AG04450 (cell line): Measurements from ENCODE around the gene ADGRV1. TPM values are rescaled to one million over a fixed set of nuclear protein-coding genes. Genes with fewer than 3 reads are reported as not detected.

Experiments
- CTCF ChIA-PET: fragments of 300-600, 350-600 bp; formaldehyde crosslinking; extraction: SDS; loops from one replicate; lab custom pipeline; 2022; ENCODE audit warnings: antibody characterized with exemption, inconsistent platforms; lab: Charles Lee
- POLR2A ChIA-PET: fragments of 350-600 bp; formaldehyde crosslinking; extraction: SDS; loops from one replicate; lab custom pipeline; 2021; ENCODE audit warnings: antibody characterized with exemption, inconsistent platforms; lab: Yijun Ruan, JAX
- DNase-seq: peaks from one replicate; pipeline ENCODE4 v3.0.0-alpha.2; 2011; ENCODE audit warnings: low read depth, low spot score
- H3K27ac ChIP-seq: one replicate; pipeline ENCODE4 v1.5.1; 2012; ENCODE audit warnings: low read depth, low read length, control low read depth
- H3K27me3 ChIP-seq: one replicate; pipeline ENCODE4 v1.6.0; 2012; ENCODE audit warnings: low read length; ENCODE audit not compliant: control insufficient read depth, insufficient read depth
- H3K4me3 ChIP-seq: 2 replicates; pipeline ENCODE4 v1.5.1; 2011; ENCODE audit warnings: mild to moderate bottlenecking, low read depth, low read length, control low read depth
- H3K9me3 ChIP-seq: 2 replicates; pipeline ENCODE4 v1.5.1; 2012; ENCODE audit warnings: low read length; ENCODE audit not compliant: control insufficient read depth, insufficient read depth
- polyA plus RNA-seq: library from polyadenylated mRNA; depleted of rRNA; stranded (reverse); fragments of >200 nt; gene quantifications from 2 replicates; pipeline ENCODE4 v1.2.3, GENCODE V29; 2011
- TF ChIP-seq, protein P1 (sequence below): IDR thresholded peaks from 2 replicates; pipeline ENCODE4 v1.5.1; 2011; ENCODE audit warnings: low read depth, low read length, control low read depth, inconsistent platforms

The ADGRV1 gene
- polyA plus RNA-seq, 1 experiment, result 0.06 TPM

DNA sequence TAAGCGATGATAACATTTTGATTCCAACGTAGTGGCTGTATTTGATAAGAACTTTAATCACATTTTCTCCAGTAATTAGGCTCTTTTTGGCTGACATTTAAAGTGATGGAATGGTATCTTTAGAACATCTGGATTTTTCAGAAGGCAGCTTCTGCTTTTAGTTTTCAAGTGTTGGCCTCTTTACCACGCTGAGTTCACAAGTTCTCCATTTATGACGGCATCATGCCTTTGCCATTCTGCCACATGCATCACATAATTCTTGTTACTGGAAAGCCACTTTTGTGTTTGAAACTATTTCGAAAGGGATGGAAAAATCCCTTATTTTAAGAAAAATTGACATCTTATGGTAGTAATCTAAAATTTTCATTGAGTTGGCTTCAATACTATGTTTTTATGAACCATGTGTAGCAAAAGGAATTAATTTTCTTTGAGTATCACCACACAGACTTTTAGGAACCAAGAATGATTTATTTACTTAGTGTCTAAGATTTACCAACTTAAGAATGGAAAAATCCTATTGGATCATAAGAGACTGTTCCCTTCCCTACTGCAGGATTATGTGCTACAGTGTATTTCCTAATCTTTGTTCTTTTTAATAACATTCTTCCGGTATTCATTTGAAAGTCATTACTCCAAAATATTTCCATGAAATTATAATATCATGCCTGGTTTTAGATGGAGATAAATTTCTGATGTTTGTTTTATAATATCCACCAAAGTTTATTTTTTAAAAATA, 344.2 kb downstream of the ADGRV1 start:
- ChIA-PET CTCF (no interaction called here), POLR2A (no interaction called here)
- DNase-seq, result no peak

DNA sequence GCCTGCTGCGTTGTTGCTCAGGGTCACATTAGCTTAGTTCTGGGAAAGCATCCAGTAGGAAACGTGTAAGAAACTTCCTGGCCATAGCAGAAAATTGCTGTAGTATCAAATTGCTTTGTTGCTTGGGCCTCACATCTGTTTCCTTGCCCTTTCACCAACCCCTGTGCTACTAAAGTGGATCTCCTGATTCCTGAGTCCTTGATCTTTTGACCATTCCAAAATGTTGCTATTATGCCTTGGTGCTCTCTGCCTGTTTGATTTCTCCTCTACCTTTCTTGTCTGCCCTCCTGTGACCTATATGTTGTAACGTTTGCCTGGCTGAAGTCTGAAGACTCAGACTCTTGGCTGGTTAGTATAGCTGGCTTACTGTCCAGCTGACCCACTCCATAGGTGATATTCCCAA, 350.5 kb downstream of the ADGRV1 start:
- POLR2A ChIA-PET, result no interaction called here
- H3K9me3 ChIP-seq, result no peaks in the 10 kb centered on the region
- H3K27me3 ChIP-seq, result no peaks in the 10 kb centered on the region
- DNase-seq, result peak; percentile 6
- H3K27ac ChIP-seq, result no peak overlapping the region
- TF ChIP-seq, protein P1, sequence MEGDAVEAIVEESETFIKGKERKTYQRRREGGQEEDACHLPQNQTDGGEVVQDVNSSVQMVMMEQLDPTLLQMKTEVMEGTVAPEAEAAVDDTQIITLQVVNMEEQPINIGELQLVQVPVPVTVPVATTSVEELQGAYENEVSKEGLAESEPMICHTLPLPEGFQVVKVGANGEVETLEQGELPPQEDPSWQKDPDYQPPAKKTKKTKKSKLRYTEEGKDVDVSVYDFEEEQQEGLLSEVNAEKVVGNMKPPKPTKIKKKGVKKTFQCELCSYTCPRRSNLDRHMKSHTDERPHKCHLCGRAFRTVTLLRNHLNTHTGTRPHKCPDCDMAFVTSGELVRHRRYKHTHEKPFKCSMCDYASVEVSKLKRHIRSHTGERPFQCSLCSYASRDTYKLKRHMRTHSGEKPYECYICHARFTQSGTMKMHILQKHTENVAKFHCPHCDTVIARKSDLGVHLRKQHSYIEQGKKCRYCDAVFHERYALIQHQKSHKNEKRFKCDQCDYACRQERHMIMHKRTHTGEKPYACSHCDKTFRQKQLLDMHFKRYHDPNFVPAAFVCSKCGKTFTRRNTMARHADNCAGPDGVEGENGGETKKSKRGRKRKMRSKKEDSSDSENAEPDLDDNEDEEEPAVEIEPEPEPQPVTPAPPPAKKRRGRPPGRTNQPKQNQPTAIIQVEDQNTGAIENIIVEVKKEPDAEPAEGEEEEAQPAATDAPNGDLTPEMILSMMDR, result no peak
- no peak overlapping the region for H3K4me3 ChIP-seq
- CTCF ChIA-PET, result interaction anchor here (1.0 to 1.9 kb wide), 3 partner anchors 23 to 510 kb away, joined by 3 to 12 read pairs (median 4); no protein-coding TSS in a partner anchor

More for the DNA sequence above, 344.2 kb downstream of the ADGRV1 start:
- TF ChIP-seq, protein P1, result no peak
- Histone ChIP-seq H3K27me3 (no peaks in the 10 kb centered on the region), H3K27ac (no peak overlapping the region), H3K4me3 (no peak overlapping the region), H3K9me3 (no peaks in the 10 kb centered on the region)

DNA sequence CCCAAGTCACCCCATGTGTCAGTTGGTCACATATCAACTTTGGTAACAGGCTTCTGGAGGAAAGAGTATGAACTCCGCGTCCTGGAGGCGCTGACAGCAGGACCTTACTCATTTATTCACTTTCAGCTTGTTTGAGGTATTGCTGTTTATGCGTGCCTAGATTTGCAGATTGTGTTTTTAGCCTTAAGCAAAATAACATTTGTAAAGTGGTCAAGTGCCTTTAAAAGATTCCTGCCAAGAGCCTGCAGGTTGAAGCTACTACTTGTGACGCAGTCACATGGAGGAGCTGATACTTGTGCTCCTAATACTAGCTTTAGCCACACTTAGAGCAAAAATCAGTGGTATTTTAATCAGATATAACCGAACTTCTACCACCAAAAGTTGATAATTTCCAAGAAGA, 351.3 kb downstream of the ADGRV1 start:
- CTCF ChIA-PET, result interaction anchor here (1.2 to 1.9 kb wide), 2 partner anchors 22 to 192 kb away, joined by 3 to 12 read pairs; no protein-coding TSS in a partner anchor
- POLR2A ChIA-PET, result no interaction called here
- H3K27ac ChIP-seq, result no peak overlapping the region
- TF ChIP-seq, protein P1, result no peak
- no peak overlapping the region for H3K4me3 ChIP-seq
- H3K9me3 ChIP-seq, result no peaks in the 10 kb centered on the region
- no peaks in the 10 kb centered on the region for H3K27me3 ChIP-seq
- no peak for DNase-seq

DNA sequence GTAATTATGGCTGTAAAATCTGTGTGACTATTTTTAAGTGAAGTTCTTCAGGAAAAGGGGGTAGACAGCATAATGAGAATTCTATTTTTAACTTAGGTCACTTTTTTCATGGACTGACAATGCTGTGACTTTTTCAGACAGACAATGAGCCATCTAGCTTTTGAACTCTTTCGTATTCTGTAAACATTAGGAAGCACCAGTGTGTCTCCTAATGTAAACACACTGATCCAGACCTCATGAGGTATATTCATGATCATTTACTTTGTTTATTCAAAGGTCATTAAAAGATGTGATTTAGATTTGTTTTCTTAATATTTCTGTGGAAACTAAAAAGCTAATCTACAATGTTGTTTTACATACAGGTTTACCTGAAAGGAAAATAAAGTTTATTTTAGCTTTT, 352.6 kb downstream of the ADGRV1 start:
- TF ChIP-seq, protein P1, result no peak
- Histone ChIP-seq H3K9me3 (no peaks in the 10 kb centered on the region), H3K27me3 (no peaks in the 10 kb centered on the region), H3K27ac (no peak overlapping the region), H3K4me3 (no peak overlapping the region)
- ChIA-PET POLR2A (no interaction called here), CTCF (interaction anchor here (1.2 to 1.7 kb wide), 2 partner anchors 21 to 509 kb away, joined by 9 to 10 read pairs; no protein-coding TSS in a partner anchor)
- DNase-seq, result no peak

- ChIA-PET POLR2A (no interaction called here), CTCF (interaction anchor here (1.2 to 1.7 kb wide), 2 partner anchors 20 to 507 kb away, joined by 9 to 10 read pairs; no protein-coding TSS in a partner anchor)
Observed at GRCh38 chr5:90912476-90912875, 353.9 kb downstream of the ADGRV1 start.

More at GRCh38 chr5:90912476-90912875, 353.9 kb downstream of the ADGRV1 start:
- DNase-seq, result no peak
- Histone ChIP-seq H3K4me3 (no peak overlapping the region), H3K27ac (no peak overlapping the region), H3K27me3 (no peaks in the 10 kb centered on the region), H3K9me3 (no peaks in the 10 kb centered on the region)
- TF ChIP-seq, protein P1, result no peak
